ENCODE data around the gene ALKBH2.

ALKBH2 gene

GRCh38 chr12:109110988-109111495 lies 17.8 kb upstream of the ALKBH2 start:
- Histone ChIP-seq H3K9ac (ENCODE audit: low read depth, low read length) (no peak overlapping the region), H3K4me3 (ENCODE audit: low read depth, low read length) (peak overlapping the region; percentile 63), H3K4me1 (ENCODE audit: control insufficient read depth, insufficient read depth, low read length) (peaks cover 5% of the 10 kb centered on the region)

GRCh38 chr12:109109746-109110350 lies 16.6 kb upstream of the ALKBH2 start:
- Histone ChIP-seq H3K4me1 (ENCODE audit: control insufficient read depth, insufficient read depth, low read length) (no peaks in the 10 kb centered on the region), H3K4me3 (ENCODE audit: low read depth, low read length) (no peak overlapping the region), H3K9ac (ENCODE audit: low read depth, low read length) (no peak overlapping the region), H3K36me3 (ENCODE audit: control insufficient read depth, insufficient read depth, low read length) (peaks cover 24% of the 10 kb centered on the region), H3K9me3 (ENCODE audit: control insufficient read depth, insufficient read depth, low read length) (no peaks in the 10 kb centered on the region), H3K27me3 (ENCODE audit: control insufficient read depth, insufficient read depth, low read length) (no peaks in the 10 kb centered on the region)

More at GRCh38 chr12:109110988-109111495, 17.8 kb upstream of the ALKBH2 start:
- Histone ChIP-seq H3K27me3 (ENCODE audit: control insufficient read depth, insufficient read depth, low read length) (no peaks in the 10 kb centered on the region), H3K9me3 (ENCODE audit: control insufficient read depth, insufficient read depth, low read length) (no peaks in the 10 kb centered on the region), H3K36me3 (ENCODE audit: control insufficient read depth, insufficient read depth, low read length) (peaks cover 17% of the 10 kb centered on the region)

- Histone ChIP-seq H3K4me1 (ENCODE audit: control insufficient read depth, insufficient read depth, low read length) (no peaks in the 10 kb centered on the region), H3K4me3 (ENCODE audit: low read depth, low read length) (no peak overlapping the region), H3K27me3 (ENCODE audit: control insufficient read depth, insufficient read depth, low read length) (no peaks in the 10 kb centered on the region), H3K9me3 (ENCODE audit: control insufficient read depth, insufficient read depth, low read length) (no peaks in the 10 kb centered on the region), H3K9ac (ENCODE audit: low read depth, low read length) (no peak overlapping the region), H3K36me3 (ENCODE audit: control insufficient read depth, insufficient read depth, low read length) (peaks cover 47% of the 10 kb centered on the region)
Measured at GRCh38 chr12:109105176-109105575, 11.9 kb upstream of the ALKBH2 start.

GRCh38 chr12:109102491-109102890 lies 9.2 kb upstream of the ALKBH2 start:
- H3K4me1 ChIP-seq (ENCODE audit: control insufficient read depth, insufficient read depth, low read length): no peaks in the 10 kb centered on the region
- no peak overlapping the region for H3K9ac ChIP-seq (ENCODE audit: low read depth, low read length)
- H3K36me3 ChIP-seq (ENCODE audit: control insufficient read depth, insufficient read depth, low read length): peaks cover 44% of the 10 kb centered on the region
- H3K27me3 ChIP-seq (ENCODE audit: control insufficient read depth, insufficient read depth, low read length): no peaks in the 10 kb centered on the region
- H3K4me3 ChIP-seq (ENCODE audit: low read depth, low read length): no peak overlapping the region
- H3K9me3 ChIP-seq (ENCODE audit: control insufficient read depth, insufficient read depth, low read length): no peaks in the 10 kb centered on the region

- no peaks in the 10 kb centered on the region for H3K9me3 ChIP-seq (ENCODE audit: control insufficient read depth, insufficient read depth, low read length)
- H3K9ac ChIP-seq (ENCODE audit: low read depth, low read length): no peak overlapping the region
- no peaks in the 10 kb centered on the region for H3K27me3 ChIP-seq (ENCODE audit: control insufficient read depth, insufficient read depth, low read length)
- H3K4me1 ChIP-seq (ENCODE audit: control insufficient read depth, insufficient read depth, low read length): no peaks in the 10 kb centered on the region
- peaks cover 31% of the 10 kb centered on the region for H3K36me3 ChIP-seq (ENCODE audit: control insufficient read depth, insufficient read depth, low read length)
- no peak overlapping the region for H3K4me3 ChIP-seq (ENCODE audit: low read depth, low read length)
Measured at GRCh38 chr12:109100741-109101140, 7.5 kb upstream of the ALKBH2 start.

- Histone ChIP-seq H3K9ac (ENCODE audit: low read depth, low read length) (no peak overlapping the region), H3K4me1 (ENCODE audit: control insufficient read depth, insufficient read depth, low read length) (no peaks in the 10 kb centered on the region), H3K27me3 (ENCODE audit: control insufficient read depth, insufficient read depth, low read length) (no peaks in the 10 kb centered on the region), H3K36me3 (ENCODE audit: control insufficient read depth, insufficient read depth, low read length) (peaks cover 26% of the 10 kb centered on the region), H3K9me3 (ENCODE audit: control insufficient read depth, insufficient read depth, low read length) (no peaks in the 10 kb centered on the region), H3K4me3 (ENCODE audit: low read depth, low read length) (no peak overlapping the region)
Measured at GRCh38 chr12:109099431-109100020, 6.3 kb upstream of the ALKBH2 start.

- H3K9me3 ChIP-seq (ENCODE audit: control insufficient read depth, insufficient read depth, low read length): no peaks in the 10 kb centered on the region
- no peaks in the 10 kb centered on the region for H3K4me1 ChIP-seq (ENCODE audit: control insufficient read depth, insufficient read depth, low read length)
- H3K36me3 ChIP-seq (ENCODE audit: control insufficient read depth, insufficient read depth, low read length): peaks cover 26% of the 10 kb centered on the region
- peak overlapping the region; percentile 70 for H3K4me3 ChIP-seq (ENCODE audit: low read depth, low read length)
- peak overlapping the region; percentile 54 for H3K9ac ChIP-seq (ENCODE audit: low read depth, low read length)
- H3K27me3 ChIP-seq (ENCODE audit: control insufficient read depth, insufficient read depth, low read length): no peaks in the 10 kb centered on the region
Measured at GRCh38 chr12:109098651-109099050, 5.4 kb upstream of the ALKBH2 start.

- peak overlapping the region; percentile 54 for H3K9ac ChIP-seq (ENCODE audit: low read depth, low read length)
- H3K27me3 ChIP-seq (ENCODE audit: control insufficient read depth, insufficient read depth, low read length): no peaks in the 10 kb centered on the region
- peaks cover 21% of the 10 kb centered on the region for H3K36me3 ChIP-seq (ENCODE audit: control insufficient read depth, insufficient read depth, low read length)
- H3K4me1 ChIP-seq (ENCODE audit: control insufficient read depth, insufficient read depth, low read length): no peaks in the 10 kb centered on the region
- no peaks in the 10 kb centered on the region for H3K9me3 ChIP-seq (ENCODE audit: control insufficient read depth, insufficient read depth, low read length)
- H3K4me3 ChIP-seq (ENCODE audit: low read depth, low read length): peak overlapping the region; percentile 70
Measured at GRCh38 chr12:109098183-109098604, 4.9 kb upstream of the ALKBH2 start.

GRCh38 chr12:109097435-109098182 lies 4.3 kb upstream of the ALKBH2 start, which contains the start of gene UNG:
Gene UNG, plus strand, starts transcription at chr12:109097597. Its CDS starts 83 bp downstream, at chr12:109097680.
- H3K4me3 ChIP-seq (ENCODE audit: low read depth, low read length): peak within 1 kb of the TSS; percentile 70
- H3K36me3 ChIP-seq (ENCODE audit: control insufficient read depth, insufficient read depth, low read length): peaks cover 17% of the 10 kb centered on the region
- peaks cover 3% of the 10 kb centered on the region for H3K27me3 ChIP-seq (ENCODE audit: control insufficient read depth, insufficient read depth, low read length)
- H3K9me3 ChIP-seq (ENCODE audit: control insufficient read depth, insufficient read depth, low read length): no peaks in the 10 kb centered on the region
- no peaks in the 10 kb centered on the region for H3K4me1 ChIP-seq (ENCODE audit: control insufficient read depth, insufficient read depth, low read length)
- H3K9ac ChIP-seq (ENCODE audit: low read depth, low read length): peak within 1 kb of the TSS; percentile 83

- no peaks in the 10 kb centered on the region for H3K4me1 ChIP-seq (ENCODE audit: control insufficient read depth, insufficient read depth, low read length)
- H3K9me3 ChIP-seq (ENCODE audit: control insufficient read depth, insufficient read depth, low read length): no peaks in the 10 kb centered on the region
- peaks cover 3% of the 10 kb centered on the region for H3K27me3 ChIP-seq (ENCODE audit: control insufficient read depth, insufficient read depth, low read length)
- H3K36me3 ChIP-seq (ENCODE audit: control insufficient read depth, insufficient read depth, low read length): peaks cover 12% of the 10 kb centered on the region
- peak overlapping the region; percentile 70 for H3K4me3 ChIP-seq (ENCODE audit: low read depth, low read length)
- no peak overlapping the region for H3K9ac ChIP-seq (ENCODE audit: low read depth, low read length)
Measured at GRCh38 chr12:109097140-109097434, 3.8 kb upstream of the ALKBH2 start.

GRCh38 chr12:109092497-109093021 lies 713 bp downstream of the ALKBH2 start:
- Histone ChIP-seq H3K36me3 (ENCODE audit: control insufficient read depth, insufficient read depth, low read length) (peaks cover 5% of the 10 kb centered on the region), H3K9me3 (ENCODE audit: control insufficient read depth, insufficient read depth, low read length) (no peaks in the 10 kb centered on the region), H3K4me3 (ENCODE audit: low read depth, low read length) (peak overlapping the region; percentile 67), H3K27me3 (ENCODE audit: control insufficient read depth, insufficient read depth, low read length) (peaks cover 3% of the 10 kb centered on the region), H3K9ac (ENCODE audit: low read depth, low read length) (peak overlapping the region; percentile 70), H3K4me1 (ENCODE audit: control insufficient read depth, insufficient read depth, low read length) (no peaks in the 10 kb centered on the region)

All from iPS-15b (cell line).